ENCODE results near the gene CDH6.

Gene CDH6

DNA sequence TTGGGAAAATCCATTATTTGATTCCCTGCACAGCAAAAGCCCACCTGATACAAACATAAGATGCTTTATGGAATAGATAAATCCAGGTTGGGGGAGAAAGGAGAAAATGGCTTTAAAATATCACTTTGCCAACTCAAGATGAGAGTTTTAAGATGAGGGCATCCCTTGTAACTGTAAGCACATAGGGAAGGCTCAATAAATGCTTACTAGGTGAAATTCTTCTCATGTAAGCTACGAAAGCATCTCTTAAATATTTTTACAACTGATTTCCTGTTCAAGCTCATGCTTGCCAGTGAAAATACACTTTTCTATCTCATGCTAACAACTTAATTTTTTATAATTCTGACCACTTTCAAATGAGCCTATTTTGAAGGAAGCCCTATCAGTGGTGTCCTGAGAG, 11.5 kb downstream of the CDH6 start:
- DNase-seq: no peak

DNA sequence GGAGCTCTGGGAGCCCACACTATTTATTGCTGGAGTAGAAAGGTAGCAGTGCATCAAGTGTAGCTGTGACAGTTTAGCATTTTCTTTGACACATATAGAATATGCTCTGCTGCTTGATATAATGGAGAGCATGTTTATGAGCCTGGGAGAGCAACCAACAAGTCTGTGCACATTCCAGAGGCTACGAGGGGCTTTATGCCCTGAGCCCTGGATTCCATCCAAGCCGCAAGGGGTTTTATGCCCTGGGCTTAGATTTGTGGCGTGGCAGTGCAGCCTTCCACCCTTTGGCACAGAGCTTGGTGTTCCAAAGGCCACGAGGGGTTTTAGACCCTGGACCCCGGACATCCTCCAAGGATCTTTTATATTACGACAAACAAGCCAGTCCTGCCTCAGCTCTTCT, 14.6 kb downstream of the CDH6 start:
- DNase-seq: no peak

GRCh38 chr5:31209334-31209733, 15.8 kb downstream of the CDH6 start:
- DNase-seq: no peak

DNA sequence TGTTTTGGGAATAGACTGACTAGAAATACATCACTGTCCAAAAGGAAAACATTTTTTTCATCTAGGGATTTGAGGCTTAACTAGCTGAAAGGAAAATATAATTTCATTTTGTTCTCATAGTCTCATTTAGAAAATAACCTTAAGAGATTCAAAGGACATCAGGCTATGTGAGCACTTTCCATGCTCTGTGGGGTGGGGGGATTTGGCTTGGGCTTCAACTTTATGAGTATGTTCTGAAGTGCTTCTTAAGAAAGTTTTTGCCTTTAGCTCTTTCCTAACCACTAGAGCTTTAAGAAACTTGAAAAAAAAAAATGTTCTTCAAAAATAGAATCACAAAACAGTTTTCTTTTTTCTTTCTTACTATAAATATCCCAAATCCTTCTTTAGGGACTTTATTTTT, 17.6 kb downstream of the CDH6 start:
- DNase-seq: no peak

DNA sequence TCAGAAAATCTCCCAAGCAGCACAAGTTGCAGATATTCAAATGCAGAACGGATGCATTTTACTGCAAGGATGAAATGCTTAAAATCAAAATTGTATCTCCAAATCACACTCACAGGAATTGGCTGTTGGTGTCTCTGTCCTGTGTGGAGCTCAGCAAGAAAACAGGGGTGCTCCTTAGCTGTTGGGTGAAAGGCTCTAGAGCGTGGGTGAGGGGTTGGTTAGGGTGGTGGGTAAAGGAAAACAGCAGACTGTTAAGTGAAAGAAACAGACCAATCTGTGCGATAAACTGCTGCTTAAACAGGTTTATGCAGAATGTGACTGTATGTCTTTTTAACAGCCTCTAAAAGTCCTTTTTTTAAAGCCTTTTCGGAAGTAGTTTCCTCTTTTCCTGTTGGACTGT, 19.8 kb downstream of the CDH6 start:
- DNase-seq: no peak

GRCh38 chr5:31213705-31214121, 20.2 kb downstream of the CDH6 start:
- no peak for DNase-seq

DNA sequence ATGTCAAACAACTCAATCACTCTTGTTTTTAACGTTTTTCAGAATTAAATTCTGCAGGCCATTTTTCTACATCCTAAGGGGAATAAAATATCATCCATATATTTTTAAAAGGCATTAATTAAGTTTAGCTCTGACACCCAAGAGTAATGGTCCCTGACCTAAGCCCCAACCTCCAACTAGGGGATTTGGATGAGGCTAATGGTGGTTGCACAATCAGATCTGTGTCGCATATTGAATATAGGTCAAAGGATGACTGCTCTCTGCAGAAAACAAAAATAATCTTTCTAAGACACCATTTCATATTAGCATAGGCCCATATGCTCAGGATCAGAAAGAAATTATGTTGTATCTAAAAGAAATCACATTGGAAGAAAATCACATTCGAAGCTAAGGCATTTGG, 20.7 kb downstream of the CDH6 start:
- DNase-seq: no peak

DNA sequence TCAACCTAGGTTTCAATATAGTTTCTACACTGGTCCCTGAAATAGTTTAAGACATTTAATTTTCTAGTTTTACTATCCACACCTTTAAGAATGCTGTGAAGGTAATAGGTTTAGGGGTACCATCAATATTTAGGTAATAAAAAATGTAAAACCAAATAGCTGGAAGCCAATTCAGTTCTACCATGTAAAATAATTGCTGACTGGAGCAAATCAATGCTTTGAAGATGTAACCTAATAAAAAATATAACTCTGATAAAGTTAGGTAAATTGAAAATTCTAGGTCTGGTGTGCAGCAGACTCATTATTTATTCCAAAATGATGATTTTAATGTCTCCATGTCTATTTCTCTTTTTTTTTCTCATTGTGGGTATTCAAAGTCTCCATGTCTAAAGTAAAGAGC, 21.8 kb downstream of the CDH6 start:
- no peak for DNase-seq

- DNase-seq: no peak
These were observed 24.0 kb downstream of the CDH6 start for GRCh38 chr5:31217446-31217845.

GRCh38 chr5:31218978-31219377, 25.5 kb downstream of the CDH6 start:
- DNase-seq: no peak

GRCh38 chr5:31221001-31221400, 27.5 kb downstream of the CDH6 start:
- DNase-seq: no peak

DNA sequence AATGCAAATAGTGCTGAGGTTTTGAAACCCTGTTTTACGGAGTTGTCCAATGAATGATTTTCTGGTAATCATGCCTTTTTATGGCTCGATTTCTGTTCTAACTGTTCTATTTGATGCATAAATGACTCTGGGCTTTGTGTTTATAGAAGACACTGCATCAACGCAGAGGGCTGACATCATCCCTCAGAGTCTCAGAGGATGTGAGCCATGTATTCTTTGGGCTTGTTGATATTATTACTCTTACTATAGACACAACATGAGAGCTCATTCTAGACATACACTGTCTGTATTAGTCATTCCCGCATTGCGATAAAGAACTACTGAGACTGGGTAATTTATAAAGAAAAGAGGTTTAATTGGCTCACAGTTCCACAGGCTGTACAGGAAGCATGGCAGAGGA, 31.6 kb downstream of the CDH6 start:
- no peak for DNase-seq

GRCh38 chr5:31225613-31226012, 32.1 kb downstream of the CDH6 start:
- DNase-seq: no peak

DNA sequence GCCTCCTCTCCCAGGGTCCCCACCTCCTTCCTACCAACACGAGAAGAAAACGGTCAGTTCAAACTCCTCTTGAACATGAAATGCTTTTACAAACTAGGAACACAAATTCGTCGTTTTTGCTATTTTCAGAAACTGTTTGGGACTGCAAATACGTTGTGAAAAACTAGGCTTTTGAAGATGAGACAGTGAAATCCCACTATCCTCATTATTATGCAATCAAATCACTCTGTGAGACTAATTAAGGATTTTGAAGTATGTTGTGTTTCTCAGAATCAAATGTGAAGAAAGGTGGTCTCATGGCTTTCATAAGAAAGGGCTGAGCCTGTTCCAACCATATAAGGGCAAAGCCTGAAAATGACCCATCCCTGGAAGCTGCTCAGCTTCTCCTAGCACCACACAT, 33.2 kb downstream of the CDH6 start:
- no peak for DNase-seq

GRCh38 chr5:31229266-31229665, 35.8 kb downstream of the CDH6 start:
- DNase-seq: no peak

- no peak for DNase-seq
These were observed 37.8 kb downstream of the CDH6 start for GRCh38 chr5:31231177-31231838.

GRCh38 chr5:31232273-31232888, 38.9 kb downstream of the CDH6 start:
- peak; percentile 20 for DNase-seq

DNA sequence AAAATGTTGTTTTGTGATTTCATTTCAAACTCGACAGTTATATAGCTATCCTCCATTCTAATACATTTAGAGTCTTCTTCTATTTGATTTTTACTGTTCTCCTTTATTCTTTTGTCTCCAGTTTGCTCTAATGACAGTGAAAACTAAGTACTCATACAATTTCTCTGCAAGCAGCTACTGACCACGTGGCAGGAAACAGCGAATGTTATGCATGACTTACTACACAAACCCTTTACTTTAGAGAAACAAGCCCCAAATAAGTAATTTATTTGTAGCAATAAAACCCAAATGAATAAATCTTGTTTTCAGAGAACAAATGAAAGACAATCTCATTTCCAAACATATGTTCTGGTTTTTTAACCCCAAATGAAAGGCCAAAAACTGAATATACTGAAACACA, 41.9 kb downstream of the CDH6 start:
- no peak for DNase-seq

DNA sequence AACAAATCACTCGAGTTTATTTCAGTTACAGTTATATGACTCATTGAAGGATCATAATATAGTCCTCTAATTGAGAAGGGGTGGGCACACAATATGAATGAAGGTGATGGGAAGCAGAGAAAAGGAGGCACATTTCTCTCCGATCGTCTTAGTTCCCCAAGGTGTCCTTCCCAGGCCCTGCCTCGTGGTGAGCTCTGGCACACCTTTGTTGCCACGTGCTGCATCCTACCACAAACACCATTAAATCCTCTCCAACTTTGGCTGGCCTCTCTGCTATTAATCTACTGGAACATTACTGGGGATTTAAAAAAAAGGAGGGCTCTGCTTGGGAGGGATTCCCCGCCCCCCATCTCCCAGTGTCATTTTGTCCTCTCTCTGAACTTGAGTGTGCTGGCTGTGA, 42.9 kb downstream of the CDH6 start:
- DNase-seq: no peak

DNA sequence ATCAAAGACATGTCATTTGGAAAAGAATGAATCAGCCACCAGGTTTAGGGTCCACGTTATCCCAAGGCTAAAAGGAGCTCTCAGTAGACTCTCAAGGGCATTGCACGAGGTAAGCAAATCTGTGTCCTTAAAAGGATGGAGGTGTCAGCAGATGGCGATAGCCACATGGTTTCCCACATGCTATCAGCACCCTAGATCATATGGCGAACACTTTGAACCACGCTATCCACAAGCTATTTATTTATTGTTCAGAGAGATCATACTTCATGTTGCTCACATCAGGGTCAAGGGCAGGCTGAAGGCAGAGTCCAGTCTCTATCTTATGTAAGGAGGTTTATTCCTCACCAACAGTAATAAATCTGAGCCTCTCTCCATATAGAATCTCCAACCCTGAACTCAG, 43.7 kb downstream of the CDH6 start:
- no peak for DNase-seq

GRCh38 chr5:31238497-31238896, 45.0 kb downstream of the CDH6 start:
- DNase-seq: no peak

GRCh38 chr5:31244921-31245320, 51.4 kb downstream of the CDH6 start:
- no peak for DNase-seq

GRCh38 chr5:31247381-31247780, 53.9 kb downstream of the CDH6 start:
- no peak for DNase-seq

DNA sequence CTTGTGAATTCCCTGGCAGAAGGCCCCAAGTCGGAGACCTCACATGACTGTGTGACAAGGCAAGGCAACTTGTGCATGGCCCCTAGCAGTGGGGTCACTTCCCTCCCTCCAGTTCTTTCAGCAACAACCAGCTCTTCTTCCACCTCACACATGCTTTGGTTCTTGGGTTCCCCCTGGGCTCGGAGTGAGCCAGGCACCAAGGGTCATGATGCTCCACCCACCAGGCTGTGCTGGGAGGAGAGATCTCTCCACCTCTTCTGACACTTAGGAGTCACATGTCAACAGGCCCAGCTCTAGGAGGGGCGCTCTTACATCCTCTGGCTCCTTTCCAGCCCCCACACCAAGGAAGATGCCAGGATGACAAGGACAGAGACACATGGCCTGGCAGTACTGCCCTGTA, 56.7 kb downstream of the CDH6 start:
- no peak for DNase-seq

DNA sequence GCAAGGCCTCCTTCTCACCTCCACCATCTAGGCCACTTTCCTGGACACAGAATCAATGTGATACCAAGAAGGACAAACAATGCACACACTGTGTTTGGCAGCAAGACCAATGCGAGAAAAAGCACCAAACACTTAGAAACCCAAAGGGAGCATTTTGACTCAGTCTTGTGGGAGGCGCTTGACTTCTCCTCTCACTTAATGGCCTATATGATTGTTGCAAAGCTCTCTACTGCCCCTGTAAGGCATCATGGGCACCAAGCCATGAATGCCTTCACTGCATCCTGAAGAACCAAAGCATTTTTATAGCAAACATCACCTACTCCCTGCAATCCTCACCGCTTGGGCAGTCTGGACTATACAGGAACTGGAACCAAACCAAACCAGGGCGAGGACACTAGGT, 57.5 kb downstream of the CDH6 start:
- DNase-seq: no peak

Measured in NCI-H1105 treated with DMSO at 0.1 percent for 48 hours (cell line).